A673 (cell line): ENCODE data around the gene SNRNP70. TPM values are rescaled to one million over a fixed set of nuclear protein-coding genes. Genes with fewer than 3 reads are reported as not detected.
A peak's percentile ranks its signal among the peaks of the same experiment; 100 is the strongest.

ENCODE experiments used
- BruUV-seq: library from RNA; stranded (reverse); fragments of 400-500 nt; replicated peaks from 2 replicates; lab custom pipeline; 2021; lab: Mats Ljungman, UMichigan
- CTCF ChIA-PET: fragments of 300-600 bp; sonication (Branson Sonifier 250); formaldehyde crosslinking; loops from one replicate; lab custom pipeline; 2022; ENCODE audit warnings: antibody characterized with exemption; lab: Charles Lee
- POLR2A ChIA-PET: fragments of 300-600 bp; sonication (Branson Sonifier 250); formaldehyde crosslinking; loops from one replicate; lab custom pipeline; 2022; ENCODE audit warnings: antibody characterized with exemption; ENCODE audit not compliant: low non-redundant PET; lab: Charles Lee
- DNase-seq: peaks from one replicate; pipeline ENCODE4 v3.0.0-alpha.2; 2015; ENCODE audit warnings: low spot score
- H3K27ac ChIP-seq: fragments of 200-600 bp; sonication (generic); 2 replicates; pipeline ENCODE4 v1.5.1; 2016; ENCODE audit warnings: mixed run types, low read depth, mild to moderate bottlenecking, mixed read lengths, antibody characterized with exemption, low read length; ENCODE audit not compliant: poor library complexity, severe bottlenecking
- H3K27me3 ChIP-seq: fragments of 200-600 bp; sonication (generic); replicated peaks from 2 replicates; pipeline ENCODE4 v1.6.1; 2017; ENCODE audit warnings: mixed run types, low read depth, mild to moderate bottlenecking, mixed read lengths, antibody characterized with exemption, low read length; ENCODE audit not compliant: insufficient read depth, poor library complexity
- H3K36me3 ChIP-seq: fragments of 200-600 bp; sonication (generic); 2 replicates; pipeline ENCODE4 v1.6.1; 2016; ENCODE audit warnings: mixed run types, mild to moderate bottlenecking, mixed read lengths, antibody characterized with exemption, low read length; ENCODE audit not compliant: insufficient read depth, poor library complexity, severe bottlenecking
- H3K4me1 ChIP-seq: fragments of 200-600 bp; sonication (generic); 2 replicates; pipeline ENCODE4 v1.6.1; 2017; ENCODE audit warnings: mixed run types, mild to moderate bottlenecking, mixed read lengths, antibody characterized with exemption, low read length; ENCODE audit not compliant: insufficient read depth, poor library complexity, severe bottlenecking
- H3K4me3 ChIP-seq: fragments of 200-600 bp; sonication (generic); 2 replicates; pipeline ENCODE4 v1.5.1; 2016; ENCODE audit warnings: low read depth, mixed run types, mild to moderate bottlenecking, mixed read lengths, low read length; ENCODE audit not compliant: poor library complexity, severe bottlenecking
- H3K9me3 ChIP-seq: fragments of 200-600 bp; sonication (generic); 2 replicates; pipeline ENCODE4 v1.6.1; 2016; ENCODE audit warnings: mixed run types, low read depth, mild to moderate bottlenecking, mixed read lengths, antibody characterized with exemption, low read length; ENCODE audit not compliant: poor library complexity, severe bottlenecking
- EZH2 ChIP-seq: fragments of 200-600 bp; sonication (generic); IDR thresholded peaks from 2 replicates; pipeline ENCODE4 v1.6.1; 2017; ENCODE audit warnings: borderline replicate concordance, low read depth, mild to moderate bottlenecking, mixed read lengths, antibody characterized with exemption, low read length; ENCODE audit not compliant: poor library complexity, severe bottlenecking
- intact Hi-C: fragments of 100-400 bp; cut with micrococcal nuclease; formaldehyde crosslinking; loops from one replicate; pipeline ENCODE4 v1.10.0; 2022; ENCODE audit not compliant: unreplicated experiment
- total RNA-seq: library from RNA; stranded (reverse); gene quantifications from 2 replicates; pipeline ENCODE4 v1.2.3, GENCODE V29; 2021
- TF ChIP-seq, protein P1 (sequence below): fragments of 300-800, 200-600 bp; sonication (generic); conservative IDR thresholded peaks from 2 replicates; pipeline ENCODE4 v1.5.1; 2017; ENCODE audit warnings: low read depth, mild to moderate bottlenecking, antibody characterized with exemption, low read length, moderate library complexity, mixed read lengths

Gene SNRNP70
- total RNA-seq, 1 experiment from 2014 or later, result 295 TPM

DNA sequence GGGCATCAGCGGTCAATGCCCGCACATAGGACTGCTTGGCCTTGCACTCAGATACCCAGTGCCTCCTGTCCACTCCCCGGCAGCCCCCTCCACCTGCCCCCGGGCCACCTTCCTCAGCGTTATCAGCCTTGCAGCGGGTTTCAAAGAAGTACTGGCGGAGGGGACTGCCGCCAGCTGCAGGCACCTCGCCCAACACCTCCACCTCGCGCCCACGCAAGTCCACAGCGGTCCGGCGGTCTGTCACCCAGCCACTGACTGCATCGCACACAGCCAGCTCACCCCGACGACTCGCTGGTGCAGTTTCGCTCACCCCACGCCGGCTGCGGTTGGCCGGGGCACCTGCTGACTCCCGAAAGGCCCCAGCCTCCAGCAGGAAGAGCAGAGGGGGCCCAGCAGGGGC lies 23.8 kb upstream of the SNRNP70 start:
- no peaks in the 10 kb centered on the region for H3K36me3 ChIP-seq
- BruUV-seq, result no TSS peak
- TF ChIP-seq, protein P1, sequence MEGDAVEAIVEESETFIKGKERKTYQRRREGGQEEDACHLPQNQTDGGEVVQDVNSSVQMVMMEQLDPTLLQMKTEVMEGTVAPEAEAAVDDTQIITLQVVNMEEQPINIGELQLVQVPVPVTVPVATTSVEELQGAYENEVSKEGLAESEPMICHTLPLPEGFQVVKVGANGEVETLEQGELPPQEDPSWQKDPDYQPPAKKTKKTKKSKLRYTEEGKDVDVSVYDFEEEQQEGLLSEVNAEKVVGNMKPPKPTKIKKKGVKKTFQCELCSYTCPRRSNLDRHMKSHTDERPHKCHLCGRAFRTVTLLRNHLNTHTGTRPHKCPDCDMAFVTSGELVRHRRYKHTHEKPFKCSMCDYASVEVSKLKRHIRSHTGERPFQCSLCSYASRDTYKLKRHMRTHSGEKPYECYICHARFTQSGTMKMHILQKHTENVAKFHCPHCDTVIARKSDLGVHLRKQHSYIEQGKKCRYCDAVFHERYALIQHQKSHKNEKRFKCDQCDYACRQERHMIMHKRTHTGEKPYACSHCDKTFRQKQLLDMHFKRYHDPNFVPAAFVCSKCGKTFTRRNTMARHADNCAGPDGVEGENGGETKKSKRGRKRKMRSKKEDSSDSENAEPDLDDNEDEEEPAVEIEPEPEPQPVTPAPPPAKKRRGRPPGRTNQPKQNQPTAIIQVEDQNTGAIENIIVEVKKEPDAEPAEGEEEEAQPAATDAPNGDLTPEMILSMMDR, result no peak
- no peak for TF ChIP-seq EZH2
- POLR2A ChIA-PET, result no interaction called here
- DNase-seq, result no peak
- no peaks in the 10 kb centered on the region for H3K9me3 ChIP-seq
- no peaks in the 10 kb centered on the region for H3K27me3 ChIP-seq
- H3K4me1 ChIP-seq, result peaks cover 13% of the 10 kb centered on the region
- H3K4me3 ChIP-seq, result no peak overlapping the region
- no peak overlapping the region for H3K27ac ChIP-seq
- intact Hi-C loops, result no loop called here
- CTCF ChIA-PET, result no interaction called here

DNA sequence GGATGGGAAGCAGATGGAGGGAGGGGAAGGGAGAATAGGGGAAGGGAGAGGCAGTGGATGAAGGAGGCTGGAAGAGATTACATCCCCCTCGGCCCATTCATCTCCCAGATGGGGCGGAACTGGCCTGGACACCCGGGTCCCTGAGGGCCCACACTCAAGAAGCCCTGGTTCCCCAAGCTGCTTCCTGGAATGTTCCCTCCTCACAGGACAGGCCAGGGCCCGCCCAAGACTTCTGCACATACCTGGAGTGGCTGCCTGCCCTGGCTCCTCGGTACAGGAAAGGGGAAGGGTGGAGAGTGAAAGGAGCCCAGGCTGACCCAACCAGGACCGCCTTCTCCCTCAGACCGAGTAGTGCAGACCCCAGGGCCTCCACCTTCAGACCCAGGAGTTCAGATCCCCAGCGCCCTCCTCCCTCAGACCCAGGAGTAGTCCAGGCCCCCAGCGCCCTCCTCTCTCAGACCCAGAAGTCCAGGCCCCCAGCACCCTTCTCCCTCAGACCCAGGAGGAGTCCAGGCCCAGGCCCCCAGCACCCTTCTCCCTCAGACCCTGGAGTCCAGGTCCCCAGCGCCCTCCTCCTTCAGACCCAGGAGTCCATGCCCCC lies 21.1 kb upstream of the SNRNP70 start:
- TF ChIP-seq EZH2, result no peak
- TF ChIP-seq, protein P1, result no peak
- H3K9me3 ChIP-seq, result no peaks in the 10 kb centered on the region
- no TSS peak for BruUV-seq
- intact Hi-C loops, result no loop called here
- no peak for DNase-seq
- no peaks in the 10 kb centered on the region for H3K27me3 ChIP-seq
- ChIA-PET POLR2A (no interaction called here), CTCF (no interaction called here)
- peak overlapping the region; percentile 45 for H3K4me3 ChIP-seq
- H3K36me3 ChIP-seq, result no peaks in the 10 kb centered on the region
- H3K27ac ChIP-seq, result no peak overlapping the region
- H3K4me1 ChIP-seq, result peaks cover 9% of the 10 kb centered on the region

DNA sequence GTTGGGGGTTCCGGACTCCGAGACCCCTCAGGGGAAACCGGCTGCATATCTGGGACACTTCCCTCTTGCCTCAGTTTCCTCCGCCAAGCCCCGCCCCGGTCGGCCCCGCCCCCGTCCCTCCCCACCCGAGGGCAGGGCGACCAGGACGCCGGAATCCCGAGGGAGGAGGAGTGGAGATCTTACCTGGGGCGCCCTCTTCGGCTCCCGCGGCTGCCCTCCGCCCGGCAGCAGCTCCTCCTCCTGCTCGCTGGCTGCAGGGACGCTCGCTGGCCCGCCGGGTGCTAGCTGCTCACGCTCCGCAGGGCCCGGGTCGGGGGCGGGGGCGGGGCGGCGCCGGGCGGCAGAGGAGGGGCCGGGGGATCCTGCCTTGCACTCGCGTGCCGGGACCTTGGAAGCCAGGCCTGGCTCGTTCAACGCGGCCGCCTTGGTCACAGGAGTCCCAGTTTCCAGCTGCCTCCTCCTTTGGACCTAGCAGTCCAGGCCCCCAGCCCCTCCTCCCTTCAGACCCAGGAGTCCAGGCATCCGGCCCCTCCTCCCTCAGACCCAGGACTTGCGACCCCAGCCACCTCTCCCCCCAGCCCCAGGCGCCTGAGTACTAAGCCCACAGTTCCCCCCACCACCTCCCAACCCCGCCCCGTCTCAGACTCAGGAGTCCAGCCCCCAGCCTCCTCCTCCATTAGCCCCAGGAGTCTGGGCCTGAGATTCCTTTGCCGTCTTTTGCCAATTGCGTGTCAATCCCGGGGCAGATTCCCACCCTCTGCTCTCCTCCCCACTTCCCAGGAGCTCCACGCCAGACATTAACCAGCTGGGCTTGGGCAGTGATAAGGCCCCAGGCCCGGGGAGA lies 20.3 kb upstream of the SNRNP70 start, which contains the start of gene NTF4:
Gene NTF4, minus strand, starts transcription at position 51 of the 844 bp plus-strand sequence. CDS start 2,821 bp downstream, outside the sequence.
- intact Hi-C loops, result no loop called here
- Histone ChIP-seq H3K4me1 (peaks cover 9% of the 10 kb centered on the region), H3K4me3 (peak within 1 kb of the TSS; percentile 45), H3K27me3 (no peaks in the 10 kb centered on the region), H3K36me3 (no peaks in the 10 kb centered on the region), H3K9me3 (no peaks in the 10 kb centered on the region), H3K27ac (no peak within 1 kb of the TSS)
- no peak for TF ChIP-seq EZH2
- TF ChIP-seq, protein P1, result no peak
- ChIA-PET CTCF (interaction anchor here (1.5 kb wide), 1 partner anchor 65 kb away, joined by 4 read pairs; no protein-coding TSS in a partner anchor), POLR2A (no interaction called here)
- no TSS peak for BruUV-seq
- peak; percentile 40 for DNase-seq
